EL (cell line): ENCODE data around the gene WWTR1.
A peak's percentile ranks its signal among the peaks of the same experiment; 100 is the strongest.

Experiments used
- DNase-seq: peaks from one replicate; pipeline ENCODE4 v3.0.0-alpha.2; 2016

Gene WWTR1

GRCh38 chr3:149560001-149560400, 97.8 kb downstream of the WWTR1 start:
- DNase-seq, result no peak

DNA sequence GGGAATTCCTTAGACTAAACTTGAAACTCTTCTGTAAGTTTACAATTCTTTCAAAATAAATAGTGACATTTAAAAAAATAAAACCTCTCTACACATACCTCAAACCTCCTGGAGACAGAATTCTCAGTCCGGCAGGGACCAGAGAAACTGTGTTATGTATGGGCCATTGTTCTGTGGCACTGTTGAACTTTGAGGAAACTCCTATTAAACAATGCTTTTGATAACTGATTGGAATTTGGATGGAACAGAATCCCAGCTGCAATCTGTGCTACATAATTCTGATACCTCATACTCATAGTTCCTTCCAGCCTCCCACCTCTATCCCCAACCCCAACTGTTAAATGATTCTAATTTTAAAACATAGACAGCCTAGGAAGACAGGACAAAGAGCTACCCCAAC, 98.3 kb downstream of the WWTR1 start:
- no peak for DNase-seq

DNA sequence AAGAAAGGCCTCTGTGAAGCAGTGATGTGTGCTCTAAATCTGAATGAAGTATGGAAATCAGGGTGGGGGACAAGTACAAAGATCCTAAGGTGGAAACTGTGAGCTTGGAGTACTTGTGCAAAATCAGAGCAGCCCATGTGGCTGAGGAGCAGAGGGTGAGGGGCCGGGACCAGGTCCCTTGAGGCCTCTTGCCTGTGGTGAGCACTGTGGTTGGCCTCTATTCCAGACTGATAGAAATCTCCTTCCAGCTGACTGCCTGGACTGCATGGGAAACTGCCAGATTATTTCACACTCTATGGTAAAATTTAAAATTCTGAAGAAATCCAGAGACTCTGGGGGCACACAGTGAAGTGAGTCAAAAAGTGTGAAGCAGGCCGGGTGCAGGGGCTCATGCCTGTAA, 101.9 kb downstream of the WWTR1 start:
- no peak for DNase-seq

- peak; percentile 72 for DNase-seq
Observed at GRCh38 chr3:149554826-149555225, 103.0 kb downstream of the WWTR1 start.

DNA sequence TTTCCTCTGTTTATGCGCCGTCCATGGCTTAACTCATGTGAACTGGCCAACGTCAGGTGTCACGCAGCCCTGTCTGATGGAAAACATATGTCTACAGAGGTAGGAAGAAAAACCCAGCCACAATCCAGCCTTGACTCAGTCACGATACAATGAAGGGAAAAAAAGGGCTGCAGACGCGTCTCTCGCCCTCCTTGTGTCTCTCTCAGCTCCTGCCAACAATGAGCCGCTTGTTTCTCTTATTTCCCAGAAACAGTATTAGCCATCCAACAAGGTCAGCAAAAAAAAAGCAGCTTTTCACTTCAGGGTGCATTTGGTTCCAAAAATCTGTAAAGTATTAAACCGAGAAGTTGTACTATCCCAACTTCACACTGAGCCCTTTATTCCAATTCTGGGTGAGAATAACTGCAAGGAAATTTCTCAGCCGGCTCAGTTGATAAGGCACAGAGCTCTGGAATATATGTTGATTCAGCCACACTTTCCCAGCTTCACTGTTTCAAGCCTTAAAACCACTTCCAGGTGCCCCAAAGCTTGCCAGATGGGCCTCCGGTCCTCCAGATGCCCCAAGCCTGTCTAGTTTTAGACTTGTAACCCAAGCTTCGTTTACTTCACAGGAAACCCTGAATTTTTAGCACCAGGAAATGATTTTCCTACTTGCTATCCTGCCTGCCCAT, 103.9 kb downstream of the WWTR1 start:
- DNase-seq, result no peak

DNA sequence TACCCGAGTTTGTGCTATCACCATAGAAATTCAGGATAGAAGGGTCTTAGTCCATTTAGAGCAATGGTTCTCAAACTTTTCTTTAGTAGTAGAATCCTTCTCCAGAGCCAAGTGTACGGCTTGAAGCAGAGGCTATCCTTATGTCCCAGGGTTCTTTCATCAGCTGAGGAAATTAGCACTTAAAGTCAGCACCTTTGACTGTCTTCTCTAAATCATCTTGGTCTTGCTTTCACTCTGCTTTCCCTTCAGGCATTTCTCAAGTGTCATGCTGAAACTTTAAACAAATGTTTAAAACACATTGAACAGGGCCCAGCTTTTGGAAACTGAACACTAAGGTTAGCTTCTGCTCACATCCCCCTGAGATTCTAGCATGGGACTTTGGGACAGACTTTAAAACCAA, 105.1 kb downstream of the WWTR1 start:
- no peak for DNase-seq

DNA sequence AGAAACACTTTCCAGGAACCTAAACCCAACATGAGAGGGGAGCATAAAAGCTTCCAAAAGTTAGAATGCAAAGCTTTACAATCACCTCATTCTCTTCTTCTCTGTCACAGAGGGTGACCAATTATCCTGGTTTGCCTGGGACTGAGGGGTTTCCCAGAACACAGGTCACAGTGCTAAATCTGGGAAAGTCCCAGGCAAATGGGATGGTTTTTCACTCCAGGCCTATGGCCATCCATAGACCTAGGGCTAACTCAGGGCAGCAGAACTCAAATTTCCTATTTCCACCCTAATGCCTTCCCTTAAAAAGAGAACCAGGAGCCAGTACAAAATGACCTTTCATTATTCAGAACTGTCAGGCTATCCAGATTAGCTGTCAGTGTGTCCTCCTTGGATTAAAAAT, 106.3 kb downstream of the WWTR1 start:
- no peak for DNase-seq

DNA sequence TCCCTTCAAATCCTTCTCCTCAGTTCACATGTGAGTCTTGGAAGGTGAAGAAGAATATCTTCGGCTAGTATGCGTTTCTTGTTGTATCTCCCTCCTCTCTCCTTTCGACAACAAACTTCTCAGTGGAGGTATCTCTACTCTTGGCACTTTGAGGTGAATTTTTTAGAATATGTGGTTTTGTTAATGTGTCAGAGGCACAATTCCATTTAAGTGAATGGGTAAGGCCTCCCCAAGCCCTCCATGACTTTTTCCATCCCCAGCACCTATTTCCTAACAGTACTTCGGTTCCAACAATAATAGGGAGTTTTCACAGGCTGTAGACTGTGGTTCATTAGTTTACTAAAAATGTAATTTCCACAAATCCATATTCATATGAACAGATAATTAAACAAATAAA, 109.2 kb downstream of the WWTR1 start:
- no peak for DNase-seq

- DNase-seq, result peak; percentile 79
Observed at GRCh38 chr3:149547954-149548668, 109.7 kb downstream of the WWTR1 start.

DNA sequence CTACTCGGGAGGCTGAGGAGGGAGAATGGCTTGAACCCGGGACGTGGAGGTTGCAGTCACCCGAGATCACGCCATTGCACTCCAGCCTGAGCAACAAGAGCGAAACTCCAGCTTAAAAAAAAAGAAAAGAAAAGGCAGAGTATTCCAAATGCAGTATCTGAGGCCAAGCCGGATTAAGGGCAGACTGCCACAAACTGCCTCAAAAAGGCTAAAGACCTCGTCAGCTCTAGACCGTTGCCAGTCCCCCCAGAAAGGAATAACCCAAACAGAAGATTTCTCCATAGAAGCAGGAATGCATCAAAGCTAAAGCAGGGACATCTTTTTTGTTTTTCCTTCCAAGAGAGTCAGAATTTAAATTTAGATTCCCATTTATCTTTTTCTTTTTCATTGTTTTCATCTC, 110.4 kb downstream of the WWTR1 start:
- no peak for DNase-seq

- DNase-seq, result no peak
Observed at GRCh38 chr3:149545049-149545448, 112.8 kb downstream of the WWTR1 start.

DNA sequence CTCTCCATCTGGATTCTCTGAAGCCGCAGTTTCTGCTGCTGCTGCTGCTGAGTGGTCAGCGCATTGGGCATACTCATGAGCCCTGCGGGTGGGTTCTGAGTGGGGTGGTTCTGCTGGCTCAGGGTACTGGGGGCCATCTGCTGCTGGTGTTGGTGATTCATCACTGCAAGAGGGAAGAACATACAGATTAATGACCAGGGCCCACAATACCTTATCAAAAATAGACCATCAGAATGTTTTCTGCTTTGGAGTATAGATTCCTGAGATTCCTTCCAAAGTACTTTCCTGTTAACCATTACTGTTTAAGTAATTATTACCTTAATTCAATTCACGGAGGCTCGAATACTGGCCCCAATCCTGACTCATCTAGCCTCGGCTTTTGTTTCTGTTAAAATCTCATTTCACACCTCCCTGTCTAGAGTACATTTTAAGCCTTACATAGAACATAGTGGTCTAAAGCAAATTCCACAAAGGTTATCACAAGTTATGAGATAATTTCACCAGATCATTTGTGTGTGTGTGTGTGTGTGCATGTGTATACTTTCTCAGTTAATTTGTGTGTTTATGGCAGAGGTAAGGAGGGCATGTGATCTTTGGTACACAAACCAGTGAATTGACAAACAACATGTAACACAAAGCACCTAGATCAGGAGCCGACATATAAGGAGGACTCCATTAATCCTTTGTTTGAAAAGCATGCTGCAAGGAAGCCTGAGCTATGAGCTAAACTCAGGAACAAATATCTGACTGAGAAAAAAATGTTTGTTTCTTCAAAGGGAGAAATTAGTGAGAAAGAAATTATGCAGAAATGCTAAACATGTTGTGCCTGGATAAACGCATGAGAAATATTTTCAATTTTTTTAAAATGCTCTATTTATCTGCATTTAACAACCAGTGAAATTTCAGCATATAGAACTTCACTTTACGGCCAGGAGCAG, 115.2 kb downstream of the WWTR1 start:
- peak; percentile 61 for DNase-seq

- DNase-seq, result no peak
Observed at GRCh38 chr3:149541091-149541491, 116.7 kb downstream of the WWTR1 start.

DNA sequence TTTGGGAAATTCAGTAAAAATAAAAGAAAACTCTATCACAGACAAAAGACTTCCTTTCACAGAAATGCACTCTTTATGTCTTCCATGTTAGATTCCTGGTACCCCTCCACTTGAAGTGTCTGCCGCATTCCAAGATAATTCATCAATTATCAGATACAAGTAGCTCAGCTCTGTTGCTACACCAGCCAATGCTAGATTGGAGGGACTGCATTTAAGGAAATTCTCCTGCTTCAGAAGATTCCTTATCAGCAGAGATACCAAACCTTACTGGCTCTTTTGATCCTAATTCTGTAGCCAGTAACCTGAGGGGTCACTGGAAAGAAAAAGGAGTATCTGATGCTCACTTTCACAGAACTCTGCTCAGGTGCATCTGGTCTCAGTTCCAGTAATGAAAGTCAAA, 119.5 kb downstream of the WWTR1 start:
- DNase-seq, result no peak

DNA sequence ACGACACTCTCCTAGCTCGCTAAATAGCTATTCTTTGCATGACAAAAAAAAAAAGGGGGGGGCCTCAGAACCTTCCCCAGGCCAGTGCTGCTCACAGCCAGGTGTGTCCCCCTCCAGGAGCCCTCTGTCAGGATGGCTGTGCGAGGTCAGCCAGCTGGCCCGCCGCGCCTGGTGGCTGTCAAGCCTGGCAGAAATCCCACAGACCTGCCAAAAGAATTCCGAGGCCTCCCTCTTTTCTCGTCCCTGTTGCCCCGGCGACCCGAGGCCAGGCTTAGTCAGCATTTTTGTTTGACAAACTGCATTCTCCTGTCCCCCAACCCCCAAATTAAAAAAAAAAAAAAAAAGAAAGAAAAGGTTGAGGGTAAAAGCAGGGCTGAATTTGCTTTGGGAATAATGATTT, 121.4 kb downstream of the WWTR1 start:
- peak; percentile 28 for DNase-seq

- DNase-seq, result no peak
Observed at GRCh38 chr3:149535333-149535685, 122.5 kb downstream of the WWTR1 start.

DNA sequence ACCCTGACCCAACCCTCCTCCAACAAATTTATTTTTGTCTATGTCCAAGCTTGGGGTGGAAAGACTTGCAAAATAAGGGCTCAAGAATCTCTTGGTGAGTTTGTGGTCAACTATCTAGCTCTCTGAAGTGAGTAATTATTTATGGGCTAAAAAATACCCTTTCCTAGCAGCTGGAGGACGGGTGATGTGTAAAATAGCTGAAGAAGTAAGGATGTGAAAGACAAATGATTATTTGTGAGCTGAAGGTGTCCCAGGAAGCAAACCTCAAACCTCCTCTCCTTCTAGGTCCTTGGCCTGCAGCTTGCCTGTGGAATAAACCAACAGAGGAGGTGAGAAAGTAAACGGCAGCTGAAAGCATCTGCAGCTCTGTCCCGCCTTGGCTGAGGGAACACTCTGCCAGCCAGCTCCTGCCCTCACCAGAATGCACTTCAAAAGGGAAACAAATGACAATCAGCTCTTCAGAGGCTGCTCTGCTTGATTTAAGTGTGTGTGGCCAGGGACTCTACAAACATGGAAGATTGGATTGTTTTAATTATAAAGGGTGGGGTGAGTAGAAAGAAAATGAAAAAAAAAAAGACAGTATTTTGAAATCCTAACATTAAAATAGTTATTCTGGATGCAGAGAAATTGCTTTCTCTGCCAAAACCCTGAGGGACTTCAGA, 123.0 kb downstream of the WWTR1 start:
- DNase-seq, result peak; percentile 57

DNA sequence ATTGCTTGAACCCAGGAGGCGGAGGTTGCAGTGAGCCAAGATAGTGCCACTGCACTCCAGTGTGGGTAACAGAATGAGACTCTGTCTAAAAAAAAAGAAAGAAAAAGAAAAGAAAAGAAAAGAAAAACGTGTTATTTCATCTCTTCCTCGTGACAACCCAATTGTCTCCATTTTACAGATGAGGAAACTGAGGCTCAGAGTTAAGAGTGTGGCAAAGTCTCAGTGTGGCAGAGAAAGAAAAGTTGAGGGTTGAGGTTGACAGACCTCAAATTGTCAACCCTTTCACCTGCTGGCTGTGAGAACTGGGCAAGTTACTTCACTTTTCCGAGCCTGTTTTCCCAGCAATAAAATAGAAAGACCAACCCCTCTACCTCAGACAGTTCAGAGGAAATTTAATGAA, 123.7 kb downstream of the WWTR1 start:
- DNase-seq, result no peak

DNA sequence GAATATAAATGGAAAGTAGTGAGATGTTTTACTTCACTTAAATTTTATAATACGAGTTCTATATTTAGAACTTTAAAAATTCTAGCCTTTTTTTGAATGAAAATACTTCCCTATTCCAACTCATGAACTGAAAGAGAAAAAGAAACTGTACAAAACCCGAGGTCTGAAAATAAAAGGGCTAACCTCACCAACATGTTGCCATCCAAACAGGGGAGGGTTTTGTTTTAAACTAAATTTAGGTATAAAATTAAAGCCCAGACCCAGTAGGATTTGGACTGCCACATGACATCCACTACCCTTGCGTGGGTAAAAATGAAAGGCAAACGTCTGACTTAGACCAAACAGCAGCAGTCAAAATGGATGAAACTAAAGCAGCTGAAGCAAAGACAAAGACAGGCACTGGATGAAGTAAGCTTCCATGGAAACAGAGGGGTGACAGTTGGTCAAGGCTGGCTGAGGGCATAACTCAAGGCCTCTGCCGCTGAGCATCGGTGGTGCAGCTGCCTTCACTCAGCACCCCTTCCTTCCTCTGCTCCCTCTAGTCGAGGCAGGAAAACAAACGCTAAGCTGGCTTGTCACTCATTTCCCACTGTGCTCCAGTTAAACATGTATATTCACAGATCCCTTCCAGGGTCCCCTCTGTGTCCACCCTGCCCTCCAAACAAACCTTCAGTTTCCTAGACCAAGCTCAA, 125.2 kb downstream of the WWTR1 start:
- no peak for DNase-seq

DNA sequence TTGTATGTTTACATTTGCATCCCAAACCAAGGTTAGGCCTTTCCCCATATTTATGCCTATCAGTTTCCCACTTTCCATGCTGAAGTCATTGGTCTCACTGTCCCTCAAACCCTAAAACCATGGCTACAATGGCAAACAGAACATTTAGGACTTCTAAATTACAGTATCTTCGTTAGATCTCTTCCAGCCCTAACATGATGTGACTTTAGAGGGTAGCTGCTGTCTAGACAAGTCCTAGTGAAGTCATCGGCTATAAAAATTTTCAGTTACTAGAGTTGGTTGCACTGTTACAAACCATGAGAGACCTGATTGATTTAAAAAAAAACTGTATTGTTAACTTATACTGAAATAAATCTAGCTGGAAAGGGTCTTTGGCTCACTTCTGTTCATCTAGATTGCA, 128.7 kb downstream of the WWTR1 start:
- DNase-seq, result no peak

- DNase-seq, result no peak
Observed at GRCh38 chr3:149528340-149528650, 129.5 kb downstream of the WWTR1 start.

GRCh38 chr3:149527531-149528339, 130.1 kb downstream of the WWTR1 start:
- DNase-seq, result no peak
